Activated T-cell treated with anti-CD3 and anti-CD28 coated beads, Interleukin-2, amount 50 U/mL, for 4 hours (primary cell): ENCODE results near the gene HCN3. TPM values are rescaled to one million over a fixed set of nuclear protein-coding genes. Genes with fewer than 3 reads are reported as not detected.
"Not testable (repeated sequence)": the region's sequence is repeated elsewhere in the genome, so short reads cannot be mapped to it uniquely, and the experiment has no call there.

Experiments used
- ATAC-seq, 2 donors: fragments of 200-7000 bp; cut with Tn5 transposase; one replicate each; pipeline ENCODE4 v1.10.0; 2021
- DNase-seq: peaks from one replicate; pipeline ENCODE4 v3.0.0-alpha.2; 2020
- H3K27me3 Mint-ChIP-seq: one replicate; pipeline ENCODE4 v1.8.0; 2021; ENCODE audit warnings: low read depth, mixed read lengths
- H3K36me3 Mint-ChIP-seq: one replicate; pipeline ENCODE4 v1.8.0; 2022; ENCODE audit warnings: mixed read lengths; ENCODE audit not compliant: insufficient read depth
- H3K4me1 Mint-ChIP-seq: one replicate; pipeline ENCODE4 v1.8.0; 2021; ENCODE audit warnings: low read depth, mixed read lengths
- H3K4me3 Mint-ChIP-seq: one replicate; pipeline ENCODE4 v1.8.0; 2021; ENCODE audit warnings: mild to moderate bottlenecking, moderate library complexity, mixed read lengths
- H3K9me3 Mint-ChIP-seq: one replicate; pipeline ENCODE4 v1.8.0; 2021; ENCODE audit warnings: mixed read lengths
- total RNA-seq, 3 donors: library from RNA; stranded (reverse); gene quantifications; one replicate each; pipeline ENCODE4 v1.2.1, GENCODE V29; 2021

Gene HCN3
- 1 to 10 TPM; 1.1 to 1.3 (median 1.3) TPM for total RNA-seq

GRCh38 chr1:155277070-155277901 is at the start of gene HCN3:
Gene HCN3, plus strand, starts transcription at chr1:155277463. Its CDS starts 128 bp downstream, at chr1:155277591.
- no peaks in the 10 kb centered on the region for H3K9me3 Mint-ChIP-seq
- H3K27me3 Mint-ChIP-seq = no peaks in the 10 kb centered on the region
- H3K4me1 Mint-ChIP-seq = peaks cover 28% of the 10 kb centered on the region
- H3K4me3 Mint-ChIP-seq = peak within 1 kb of the TSS; percentile 77
- ATAC-seq (peak; percentile 63 to 67), DNase-seq (peak; percentile 96)
- peaks cover 5% of the 10 kb centered on the region for H3K36me3 Mint-ChIP-seq

- Mint-ChIP-seq H3K4me3 (peak overlapping the region; percentile 94), H3K9me3 (no peaks in the 10 kb centered on the region), H3K4me1 (peaks cover 17% of the 10 kb centered on the region), H3K36me3 (no peaks in the 10 kb centered on the region), H3K27me3 (no peaks in the 10 kb centered on the region)
- DNase-seq (no peak), ATAC-seq (no peak)
These were observed 49.2 kb upstream of the HCN3 start for GRCh38 chr1:155228096-155228427.

- not testable (repeated sequence) for H3K9me3 Mint-ChIP-seq, DNase-seq, H3K4me3 Mint-ChIP-seq
These were observed 46.0 kb upstream of the HCN3 start for GRCh38 chr1:155231302-155231701.

GRCh38 chr1:155232001-155232978 is 45.0 kb upstream of the HCN3 start:
- not testable (repeated sequence) for H3K9me3 Mint-ChIP-seq, H3K36me3 Mint-ChIP-seq, H3K4me3 Mint-ChIP-seq, ATAC-seq, H3K27me3 Mint-ChIP-seq, DNase-seq
- peaks cover 15% of the 10 kb centered on the region for H3K4me1 Mint-ChIP-seq

More at GRCh38 chr1:155231302-155231701, 46.0 kb upstream of the HCN3 start:
- peaks cover 21% of the 10 kb centered on the region for H3K4me1 Mint-ChIP-seq
- not testable (repeated sequence) for H3K27me3 Mint-ChIP-seq, H3K36me3 Mint-ChIP-seq, ATAC-seq

GRCh38 chr1:155233502-155233901 is 43.8 kb upstream of the HCN3 start:
- not testable (repeated sequence) for ATAC-seq, DNase-seq, H3K36me3 Mint-ChIP-seq, H3K9me3 Mint-ChIP-seq, H3K27me3 Mint-ChIP-seq, H3K4me3 Mint-ChIP-seq
- H3K4me1 Mint-ChIP-seq = peaks cover 10% of the 10 kb centered on the region

- not testable (repeated sequence) for H3K36me3 Mint-ChIP-seq, ATAC-seq, H3K9me3 Mint-ChIP-seq, DNase-seq, H3K27me3 Mint-ChIP-seq, H3K4me3 Mint-ChIP-seq
- peaks cover 18% of the 10 kb centered on the region for H3K4me1 Mint-ChIP-seq
These were observed 41.9 kb upstream of the HCN3 start for GRCh38 chr1:155235375-155235774.

- Mint-ChIP-seq H3K9me3 (no peaks in the 10 kb centered on the region), H3K4me3 (no peak overlapping the region), H3K36me3 (peaks cover 7% of the 10 kb centered on the region), H3K4me1 (peaks cover 29% of the 10 kb centered on the region), H3K27me3 (no peaks in the 10 kb centered on the region)
- ATAC-seq (no peak), DNase-seq (no peak)
These were observed 40.8 kb upstream of the HCN3 start for GRCh38 chr1:155236451-155236850.

GRCh38 chr1:155241069-155241679 is 36.1 kb upstream of the HCN3 start:
- no peaks in the 10 kb centered on the region for H3K9me3 Mint-ChIP-seq
- H3K4me1 Mint-ChIP-seq = peaks cover 47% of the 10 kb centered on the region
- H3K4me3 Mint-ChIP-seq = peak overlapping the region; percentile 83
- ATAC-seq (peak; percentile 27 to 34), DNase-seq (peak; percentile 49)
- H3K27me3 Mint-ChIP-seq = peaks cover 2% of the 10 kb centered on the region
- peaks cover 3% of the 10 kb centered on the region for H3K36me3 Mint-ChIP-seq

GRCh38 chr1:155241841-155242264 is 35.4 kb upstream of the HCN3 start:
- DNase-seq (no peak), ATAC-seq (no peak)
- Mint-ChIP-seq H3K36me3 (peaks cover 3% of the 10 kb centered on the region), H3K4me3 (no peak overlapping the region), H3K27me3 (peaks cover 2% of the 10 kb centered on the region), H3K4me1 (peaks cover 46% of the 10 kb centered on the region), H3K9me3 (no peaks in the 10 kb centered on the region)

GRCh38 chr1:155242805-155243358 is 34.4 kb upstream of the HCN3 start:
- Mint-ChIP-seq H3K9me3 (no peaks in the 10 kb centered on the region), H3K36me3 (peaks cover 3% of the 10 kb centered on the region), H3K27me3 (peaks cover 2% of the 10 kb centered on the region), H3K4me1 (peaks cover 46% of the 10 kb centered on the region), H3K4me3 (peak overlapping the region; percentile 90)
- DNase-seq (no peak), ATAC-seq (no peak)

GRCh38 chr1:155244368-155245162 is 32.7 kb upstream of the HCN3 start:
- Mint-ChIP-seq H3K9me3 (no peaks in the 10 kb centered on the region), H3K4me3 (peak overlapping the region; percentile 90), H3K36me3 (peaks cover 3% of the 10 kb centered on the region), H3K4me1 (peaks cover 42% of the 10 kb centered on the region), H3K27me3 (peaks cover 2% of the 10 kb centered on the region)
- ATAC-seq (peak; percentile 97), DNase-seq (peak; percentile 81)

GRCh38 chr1:155245163-155245524 is 32.1 kb upstream of the HCN3 start:
- DNase-seq (no peak), ATAC-seq (no peak)
- peaks cover 3% of the 10 kb centered on the region for H3K36me3 Mint-ChIP-seq
- peak overlapping the region; percentile 90 for H3K4me3 Mint-ChIP-seq
- H3K4me1 Mint-ChIP-seq = peaks cover 42% of the 10 kb centered on the region
- H3K27me3 Mint-ChIP-seq = peaks cover 2% of the 10 kb centered on the region
- H3K9me3 Mint-ChIP-seq = no peaks in the 10 kb centered on the region

- DNase-seq, ATAC-seq, H3K4me3 Mint-ChIP-seq, H3K27me3 Mint-ChIP-seq, H3K9me3 Mint-ChIP-seq, H3K36me3 Mint-ChIP-seq: not testable (repeated sequence)
- H3K4me1 Mint-ChIP-seq = peaks cover 32% of the 10 kb centered on the region
These were observed 30.5 kb upstream of the HCN3 start for GRCh38 chr1:155246796-155247195.
